Activated CD4-positive, alpha-beta T cell treated with anti-CD3 and anti-CD28 coated beads, Interleukin-2, amount 10 ng/mL, durations not matched to agents 24 days and 14 days (primary cell): ENCODE measurements around the gene RPL27. TPM values are rescaled to one million over a fixed set of nuclear protein-coding genes. Genes with fewer than 3 reads are reported as not detected.
A peak's percentile ranks its signal among the peaks of the same experiment; 100 is the strongest.
"Not testable (repeated sequence)": the region's sequence is repeated elsewhere in the genome, so short reads cannot be mapped to it uniquely, and the experiment has no call there.

Source experiments
- DNase-seq: peaks from one replicate; pipeline ENCODE4 v3.0.0; 2022
- H3K27ac Mint-ChIP-seq: one replicate; pipeline ENCODE4 v1.8.0; 2022; ENCODE audit warnings: mild to moderate bottlenecking, mixed read lengths
- H3K27me3 Mint-ChIP-seq: one replicate; pipeline ENCODE4 v1.8.0; 2022; ENCODE audit warnings: mixed read lengths
- H3K36me3 Mint-ChIP-seq: one replicate; pipeline ENCODE4 v1.8.0; 2022; ENCODE audit warnings: low read depth, mild to moderate bottlenecking, mixed read lengths
- H3K4me1 Mint-ChIP-seq: one replicate; pipeline ENCODE4 v1.8.0; 2021; ENCODE audit warnings: mixed read lengths
- H3K4me3 Mint-ChIP-seq: one replicate; pipeline ENCODE4 v1.8.0; 2022; ENCODE audit warnings: mild to moderate bottlenecking, moderate library complexity, mixed read lengths
- H3K9me3 Mint-ChIP-seq: one replicate; pipeline ENCODE4 v1.8.0; 2021; ENCODE audit warnings: mixed read lengths
- intact Hi-C: fragments of 100-400 bp; cut with micrococcal nuclease; formaldehyde crosslinking; loops from one replicate; pipeline ENCODE4 v1.15.1; 2023
- total RNA-seq: library from RNA; stranded (reverse); gene quantifications from 2 replicates; pipeline ENCODE4 v1.2.3, GENCODE V29; 2022

Gene RPL27
- 1,178 and 1,206 TPM in 2 replicates for total RNA-seq

- DNase-seq = peak; percentile 99
- peak within 1 kb of the TSS; percentile 99 for H3K4me3 Mint-ChIP-seq
- peaks cover 58% of the 10 kb centered on the region for H3K36me3 Mint-ChIP-seq
- no peaks in the 10 kb centered on the region for H3K9me3 Mint-ChIP-seq
- intact Hi-C loops = loop anchor here (1.0 to 5.0 kb wide), 5 partner anchors 8 to 166 kb away; partner anchors contain the start of genes AARSD1, BRCA1, IFI35 and PSME3
- peak within 1 kb of the TSS; percentile 99 for H3K27ac Mint-ChIP-seq
- H3K4me1 Mint-ChIP-seq = peaks cover 22% of the 10 kb centered on the region
- no peaks in the 10 kb centered on the region for H3K27me3 Mint-ChIP-seq
Measured at GRCh38 chr17:42997984-42998938, at the start of gene RPL27. Gene RPL27 (plus strand): TSS chr17:42998419. CDS start chr17:42998751, 332 bp downstream.

- intact Hi-C loops = no loop called here
- Mint-ChIP-seq H3K9me3 (no peaks in the 10 kb centered on the region), H3K36me3 (peaks cover 45% of the 10 kb centered on the region), H3K4me3 (no peak overlapping the region), H3K27me3 (no peaks in the 10 kb centered on the region), H3K27ac (no peak overlapping the region), H3K4me1 (peaks cover 5% of the 10 kb centered on the region)
- no peak for DNase-seq
Measured at GRCh38 chr17:42950044-42950783, 48.0 kb upstream of the RPL27 start.

- intact Hi-C loops = no loop called here
- Mint-ChIP-seq H3K4me1 (peaks cover 7% of the 10 kb centered on the region), H3K27me3 (no peaks in the 10 kb centered on the region), H3K9me3 (no peaks in the 10 kb centered on the region), H3K36me3 (peaks cover 60% of the 10 kb centered on the region), H3K4me3 (no peak overlapping the region), H3K27ac (no peak overlapping the region)
- DNase-seq = no peak
Measured at GRCh38 chr17:42953669-42954068, 44.5 kb upstream of the RPL27 start.

GRCh38 chr17:42964161-42964932 is 33.9 kb upstream of the RPL27 start, which contains the start of gene AARSD1:
Gene AARSD1 (minus strand): TSS chr17:42964454. CDS start chr17:42964440, 14 bp downstream.
- H3K9me3 Mint-ChIP-seq = no peaks in the 10 kb centered on the region
- peak within 1 kb of the TSS; percentile 90 for H3K4me3 Mint-ChIP-seq
- peaks cover 13% of the 10 kb centered on the region for H3K4me1 Mint-ChIP-seq
- H3K36me3 Mint-ChIP-seq = peaks cover 31% of the 10 kb centered on the region
- intact Hi-C loops = loop anchor here (2.0 kb wide), 2 partner anchors 16 to 34 kb away; partner anchors contain the start of genes PTGES3L, RPL27 and RUNDC1
- no peaks in the 10 kb centered on the region for H3K27me3 Mint-ChIP-seq
- peak within 1 kb of the TSS; percentile 95 for H3K27ac Mint-ChIP-seq
- DNase-seq = peak; percentile 97

- no peak for DNase-seq
- Mint-ChIP-seq H3K27ac (no peak overlapping the region), H3K9me3 (no peaks in the 10 kb centered on the region), H3K4me3 (no peak overlapping the region), H3K4me1 (peaks cover 9% of the 10 kb centered on the region), H3K27me3 (no peaks in the 10 kb centered on the region), H3K36me3 (peaks cover 7% of the 10 kb centered on the region)
- intact Hi-C loops = no loop called here
Measured at GRCh38 chr17:42967925-42968324, 30.3 kb upstream of the RPL27 start.

GRCh38 chr17:42969001-42969581 is 29.1 kb upstream of the RPL27 start:
- Mint-ChIP-seq H3K4me1 (peaks cover 4% of the 10 kb centered on the region), H3K4me3 (no peak overlapping the region), H3K27me3 (no peaks in the 10 kb centered on the region), H3K27ac (no peak overlapping the region), H3K9me3 (no peaks in the 10 kb centered on the region), H3K36me3 (peaks cover 4% of the 10 kb centered on the region)
- intact Hi-C loops = no loop called here
- DNase-seq = no peak

- no peak for DNase-seq
- no peaks in the 10 kb centered on the region for H3K9me3 Mint-ChIP-seq
- H3K4me1 Mint-ChIP-seq = no peaks in the 10 kb centered on the region
- H3K4me3 Mint-ChIP-seq = no peak overlapping the region
- H3K27ac Mint-ChIP-seq = no peak overlapping the region
- no peaks in the 10 kb centered on the region for H3K36me3 Mint-ChIP-seq
- intact Hi-C loops = no loop called here
- H3K27me3 Mint-ChIP-seq = no peaks in the 10 kb centered on the region
Measured at GRCh38 chr17:42971589-42971988, 26.6 kb upstream of the RPL27 start.

- H3K27me3 Mint-ChIP-seq, H3K9me3 Mint-ChIP-seq, H3K4me1 Mint-ChIP-seq, DNase-seq, H3K4me3 Mint-ChIP-seq, H3K36me3 Mint-ChIP-seq, intact Hi-C loops, H3K27ac Mint-ChIP-seq: not testable (repeated sequence)
Measured at GRCh38 chr17:42973323-42973722, 24.9 kb upstream of the RPL27 start.

GRCh38 chr17:42975265-42975664 is 23.0 kb upstream of the RPL27 start:
- no peaks in the 10 kb centered on the region for H3K36me3 Mint-ChIP-seq
- H3K4me3 Mint-ChIP-seq = no peak overlapping the region
- H3K27ac Mint-ChIP-seq = no peak overlapping the region
- intact Hi-C loops = no loop called here
- no peaks in the 10 kb centered on the region for H3K9me3 Mint-ChIP-seq
- DNase-seq = no peak
- H3K27me3 Mint-ChIP-seq = no peaks in the 10 kb centered on the region
- H3K4me1 Mint-ChIP-seq = peaks cover 11% of the 10 kb centered on the region

GRCh38 chr17:42975701-42976100 is 22.5 kb upstream of the RPL27 start:
- H3K4me3 Mint-ChIP-seq, H3K9me3 Mint-ChIP-seq, H3K36me3 Mint-ChIP-seq, intact Hi-C loops, DNase-seq, H3K27ac Mint-ChIP-seq, H3K27me3 Mint-ChIP-seq: not testable (repeated sequence)
- peaks cover 12% of the 10 kb centered on the region for H3K4me1 Mint-ChIP-seq

GRCh38 chr17:42979511-42980273 is 18.5 kb upstream of the RPL27 start, which contains the start of gene PTGES3L:
Gene PTGES3L (minus strand): TSS chr17:42980080. CDS start chr17:42980053, 27 bp downstream.
- Mint-ChIP-seq H3K27ac (peak within 1 kb of the TSS; percentile 98), H3K4me3 (peak within 1 kb of the TSS; percentile 96), H3K27me3 (no peaks in the 10 kb centered on the region), H3K36me3 (peaks cover 12% of the 10 kb centered on the region), H3K9me3 (no peaks in the 10 kb centered on the region), H3K4me1 (peaks cover 29% of the 10 kb centered on the region)
- intact Hi-C loops = loop anchor here (1.0 to 2.0 kb wide), 2 partner anchors 15 to 146 kb away; partner anchors contain the start of genes AARSD1 and BRCA1
- DNase-seq = peak; percentile 79

GRCh38 chr17:42980274-42980765 is 17.9 kb upstream of the RPL27 start, which contains the start of gene RUNDC1:
Gene RUNDC1 (plus strand): TSS chr17:42980565. CDS start chr17:42980577, 12 bp downstream.
- Mint-ChIP-seq H3K4me1 (peaks cover 29% of the 10 kb centered on the region), H3K27me3 (no peaks in the 10 kb centered on the region), H3K9me3 (no peaks in the 10 kb centered on the region), H3K4me3 (peak within 1 kb of the TSS; percentile 96), H3K27ac (peak within 1 kb of the TSS; percentile 98), H3K36me3 (peaks cover 15% of the 10 kb centered on the region)
- intact Hi-C loops = loop anchor here (1.0 to 2.0 kb wide), 2 partner anchors 16 to 145 kb away; partner anchors contain the start of genes AARSD1 and BRCA1
- peak; percentile 98 for DNase-seq
